GM18907 (cell line): Measurements from ENCODE around the gene SPDYE11.
"Not testable (repeated sequence)": the region's sequence is repeated elsewhere in the genome, so short reads cannot be mapped to it uniquely, and the experiment has no call there.

ENCODE experiments used
- ATAC-seq: cut with Tn5 transposase; IDR thresholded peaks from one replicate; pipeline ENCODE4 v1.9.1; 2021; ENCODE audit warnings: mild to moderate bottlenecking, moderate library complexity; ENCODE audit not compliant: unreplicated experiment

Gene SPDYE11

GRCh38 chr7:73057811-73058210, at the start of gene SPDYE11:
Gene SPDYE11, minus strand, starts transcription at chr7:73057911. Its CDS starts 1,800 bp downstream, at chr7:73056111.
- not testable (repeated sequence) for ATAC-seq

- not testable (repeated sequence) for ATAC-seq
Measured at GRCh38 chr7:73085938-73086337, 28.2 kb upstream of the SPDYE11 start, which contains the start of gene SPDYE9. Gene SPDYE9, minus strand, starts transcription at chr7:73086038. Its CDS starts 1,800 bp downstream, at chr7:73084238.

GRCh38 chr7:73029666-73030065, 28.0 kb downstream of the SPDYE11 start, which contains the start of gene SPDYE8:
Gene SPDYE8, minus strand, starts transcription at chr7:73029766. Its CDS starts 1,800 bp downstream, at chr7:73027966.
- ATAC-seq, result not testable (repeated sequence)

GRCh38 chr7:73006491-73006890, 51.2 kb downstream of the SPDYE11 start:
- not testable (repeated sequence) for ATAC-seq

GRCh38 chr7:73005693-73006447, 51.8 kb downstream of the SPDYE11 start:
- peak; percentile 87 for ATAC-seq

- peak; percentile 87 for ATAC-seq
Measured at GRCh38 chr7:73005356-73005692, 52.4 kb downstream of the SPDYE11 start.

- ATAC-seq, result not testable (repeated sequence)
Measured at GRCh38 chr7:72997887-72998468, 59.7 kb downstream of the SPDYE11 start.
